Right renal cortex interstitium (tissue), 3 donors: Measurements from ENCODE around the gene C10orf71. TPM values are rescaled to one million over a fixed set of nuclear protein-coding genes. Genes with fewer than 3 reads are reported as not detected.
A peak's percentile ranks its signal among the peaks of the same experiment; 100 is the strongest.

ENCODE experiments used
- DNase-seq, 3 donors: peaks; one replicate each; pipeline ENCODE4 v3.0.0-alpha.2; 2013; ENCODE audit warnings: low read depth in 3 of 3, low spot score in 2 of 3
- polyA plus RNA-seq, 3 donors: library from polyadenylated mRNA; unstranded; fragments of 120-200 nt; gene quantifications; one replicate each; pipeline ENCODE4 v1.2.1, GENCODE V29; 2013; ENCODE audit not compliant: insufficient read length in 3 of 3

Gene C10orf71
- polyA plus RNA-seq, 3 donors = 0.08 to 0.19 (median 0.15) TPM

- DNase-seq = no peak
Observed at GRCh38 chr10:49290131-49290530, 8.8 kb upstream of the C10orf71 start.

DNA sequence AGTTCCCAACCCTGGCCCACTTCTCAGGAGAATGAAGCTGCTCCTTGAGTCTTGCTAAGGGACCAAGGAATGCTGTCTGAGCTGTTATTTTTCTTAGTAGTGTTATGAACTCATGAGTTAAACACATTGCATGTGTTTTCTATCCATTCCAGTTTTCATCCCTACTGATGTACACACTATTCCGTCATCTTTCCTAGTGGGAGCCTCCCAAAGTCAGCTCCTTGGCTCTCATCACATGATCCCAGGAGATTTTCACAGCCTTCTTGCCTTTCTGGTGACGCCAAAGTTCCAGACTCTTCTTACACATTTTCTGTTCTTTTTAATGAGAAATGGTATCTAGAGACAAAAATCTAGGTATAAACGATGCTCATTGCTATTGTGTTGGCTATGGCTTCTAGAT, 8.4 kb upstream of the C10orf71 start:
- DNase-seq = no peak

DNA sequence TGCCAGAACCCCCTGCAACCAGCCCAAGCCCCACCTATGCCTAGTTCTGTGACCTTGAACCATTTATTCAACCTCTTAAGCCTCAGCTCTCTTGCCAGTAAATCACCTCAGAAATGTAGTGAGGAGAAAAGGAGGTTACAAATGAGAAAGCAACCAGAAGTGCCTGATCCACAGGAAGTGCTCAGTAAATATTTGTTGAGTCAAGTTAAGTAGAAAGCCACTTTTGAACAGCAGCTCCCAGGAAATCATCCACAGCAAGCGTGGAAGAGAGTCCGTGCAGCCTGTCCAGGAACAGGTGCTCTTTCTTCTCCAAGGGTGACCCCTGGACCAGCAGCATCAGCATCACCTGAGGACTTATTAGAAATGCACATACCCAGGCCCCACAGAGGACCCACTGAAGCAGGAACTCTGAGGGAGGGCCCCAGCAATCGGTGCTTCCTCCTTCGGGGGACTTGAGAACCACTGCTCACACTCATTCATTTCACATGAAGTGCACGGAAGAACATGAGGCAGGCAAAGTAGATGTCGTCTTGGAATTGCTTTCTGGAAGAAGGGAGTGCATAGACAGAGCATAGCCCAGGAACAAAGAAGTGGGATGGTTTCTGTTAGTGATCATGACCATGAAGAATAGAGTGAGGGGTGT, 6.3 kb upstream of the C10orf71 start:
- DNase-seq = no peak

GRCh38 chr10:49293208-49293603, 5.8 kb upstream of the C10orf71 start:
- DNase-seq = no peak

DNA sequence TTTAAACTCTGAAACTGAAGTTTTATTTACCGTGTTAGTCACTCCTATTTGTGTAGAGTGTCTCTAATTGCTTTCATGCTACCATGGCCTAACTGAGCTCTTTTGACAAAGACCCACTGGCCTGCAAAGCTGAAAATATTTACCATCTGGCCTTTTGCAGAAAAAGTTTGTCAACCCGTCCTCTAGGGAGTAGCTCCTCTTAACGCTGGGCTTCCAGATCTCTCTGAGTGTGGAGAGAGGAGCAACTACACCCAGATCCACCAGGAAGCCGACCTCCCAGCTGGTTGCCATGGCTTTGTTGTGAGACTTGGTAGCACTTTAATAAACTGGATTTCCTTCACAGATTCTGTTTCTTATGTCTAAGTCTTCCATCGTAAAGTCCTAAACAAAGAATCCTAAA, 4.2 kb upstream of the C10orf71 start:
- no peak for DNase-seq

DNA sequence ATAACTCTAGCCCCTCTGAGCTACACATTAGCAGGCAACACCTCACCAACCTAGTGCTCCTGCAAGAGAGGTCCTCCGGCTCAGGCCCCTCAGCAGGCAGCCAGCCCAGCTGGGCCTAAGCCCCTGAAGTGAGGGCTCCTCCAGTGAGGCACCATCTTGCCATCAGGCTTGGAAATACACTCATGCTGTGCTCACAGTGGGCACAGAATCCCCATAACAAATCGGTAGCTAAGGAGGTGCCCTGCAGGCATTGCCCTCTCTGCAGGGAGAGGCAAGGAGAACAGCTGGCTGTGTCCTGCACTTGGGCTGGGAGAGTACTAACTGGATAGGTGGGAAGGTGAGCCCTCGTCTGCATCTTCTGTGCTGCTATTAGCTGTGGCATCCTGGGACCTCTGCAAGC, 3.7 kb upstream of the C10orf71 start:
- no peak for DNase-seq

- DNase-seq = no peak
Observed at GRCh38 chr10:49296382-49296781, 2.6 kb upstream of the C10orf71 start.

GRCh38 chr10:49296836-49297235, 2.1 kb upstream of the C10orf71 start:
- DNase-seq = no peak

- no peak for DNase-seq
Observed at GRCh38 chr10:49297818-49298670, 926 bp upstream of the C10orf71 start.

DNA sequence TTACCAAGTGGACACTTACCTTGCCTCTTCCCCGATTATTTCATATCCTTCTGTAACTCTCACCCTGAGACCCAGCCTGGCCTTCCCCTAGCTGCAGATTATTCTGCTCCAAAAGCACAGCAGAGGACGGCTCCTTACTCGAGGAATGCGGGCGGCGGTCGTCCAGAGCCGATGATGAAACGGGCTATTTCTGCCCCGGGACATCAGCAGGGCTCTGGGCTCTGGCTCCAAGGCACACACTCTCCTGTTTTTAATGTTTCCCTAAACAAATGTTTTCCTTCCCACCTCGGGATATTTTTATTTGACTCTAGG, 343 bp upstream of the C10orf71 start:
- peak in 2 of 3 donors; percentile 16 to 35 for DNase-seq

DNA sequence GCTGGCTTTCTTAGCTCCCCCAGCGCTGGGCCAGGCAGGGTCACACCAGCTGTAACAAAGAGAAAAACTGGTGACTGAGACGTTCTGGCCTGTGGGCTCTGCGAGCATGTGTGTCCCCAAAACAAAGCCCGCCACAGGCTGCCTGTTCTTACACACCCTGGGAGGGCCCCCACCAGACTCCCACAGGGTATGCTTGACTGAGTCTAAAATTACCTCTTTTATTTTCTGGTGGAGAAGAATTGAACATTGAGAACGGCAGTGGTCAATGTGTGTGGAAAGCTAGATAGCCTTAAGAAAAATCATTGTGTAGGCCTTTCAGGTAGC, 808 bp downstream of the C10orf71 start:
- DNase-seq = no peak

DNA sequence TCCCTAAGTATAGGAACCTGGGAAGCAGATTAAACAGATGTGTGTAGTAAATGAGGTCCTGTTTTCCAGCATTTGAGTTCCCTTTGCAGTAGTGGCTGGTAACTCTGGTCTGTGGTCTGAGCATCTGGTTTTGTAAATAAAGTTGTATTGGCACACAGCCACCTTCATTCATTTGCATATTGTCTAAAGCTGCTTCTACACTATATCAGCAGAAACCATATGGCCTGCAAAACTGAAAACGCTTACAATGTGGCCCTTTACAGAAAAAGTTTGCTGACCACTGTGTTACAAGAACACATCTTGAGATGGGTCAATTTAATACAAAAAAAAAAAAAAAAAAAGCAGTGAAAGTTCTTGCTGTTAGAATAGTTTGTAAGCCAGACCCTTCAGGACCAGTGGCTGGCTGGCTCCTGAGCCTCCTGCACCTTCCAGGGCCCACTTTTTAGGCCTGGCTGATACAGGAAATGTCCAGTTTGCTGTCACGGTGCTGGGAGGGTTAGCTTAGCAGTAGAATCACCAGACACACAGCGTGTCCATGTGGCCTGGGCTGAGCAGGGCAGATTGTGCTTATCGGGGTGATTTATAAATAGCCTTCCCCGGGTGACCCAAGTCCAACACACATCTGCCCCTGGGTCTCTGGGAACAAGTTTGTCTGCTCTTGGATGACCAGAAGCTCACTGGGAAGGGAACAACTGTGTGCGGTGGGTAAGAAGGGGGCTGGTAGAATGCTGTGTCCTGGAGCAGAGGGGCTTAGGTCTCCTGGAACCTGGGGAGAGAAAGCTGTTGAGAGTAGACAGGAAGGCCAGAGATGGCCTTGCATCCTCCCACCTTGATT, 1.4 kb downstream of the C10orf71 start:
- no peak for DNase-seq

DNA sequence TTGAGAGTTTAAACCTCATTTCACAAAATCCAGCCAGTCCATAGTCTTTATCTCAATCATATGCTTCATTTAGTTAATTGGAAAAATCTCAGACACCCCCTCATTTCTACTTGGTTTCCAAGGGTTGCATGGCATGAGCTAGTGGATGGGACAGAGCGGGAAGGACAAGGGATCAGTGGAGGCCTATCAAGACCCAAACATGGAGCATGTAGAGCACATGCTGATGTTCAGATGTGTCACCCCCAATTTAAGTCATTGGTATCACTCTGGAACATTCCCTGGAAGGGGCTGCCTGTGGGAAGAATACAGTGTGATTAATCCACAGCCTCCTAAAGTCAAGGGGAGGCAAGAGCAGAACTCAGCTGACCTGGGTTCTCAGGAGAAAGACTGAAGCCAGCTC, 2.3 kb downstream of the C10orf71 start:
- no peak for DNase-seq

DNA sequence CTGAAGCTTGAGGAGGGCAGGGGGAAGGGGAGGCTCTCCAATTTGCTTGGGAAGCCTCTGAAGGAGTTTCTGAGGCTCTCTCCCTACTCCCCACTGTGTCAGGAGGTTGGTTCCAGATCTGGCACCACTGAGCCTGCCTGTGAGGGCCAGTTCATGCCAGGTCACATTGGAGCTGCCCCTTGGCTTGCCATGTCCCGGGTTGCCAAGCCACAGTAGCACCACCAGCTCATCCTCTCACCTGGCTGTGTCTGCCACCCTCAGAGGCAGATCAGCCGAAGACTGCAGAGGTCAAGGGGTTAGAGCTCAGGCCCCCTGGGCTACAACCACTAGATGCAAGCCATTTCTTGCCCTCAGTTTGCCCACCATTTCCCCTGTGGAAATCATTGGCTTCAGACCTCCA, 3.1 kb downstream of the C10orf71 start:
- no peak for DNase-seq

DNA sequence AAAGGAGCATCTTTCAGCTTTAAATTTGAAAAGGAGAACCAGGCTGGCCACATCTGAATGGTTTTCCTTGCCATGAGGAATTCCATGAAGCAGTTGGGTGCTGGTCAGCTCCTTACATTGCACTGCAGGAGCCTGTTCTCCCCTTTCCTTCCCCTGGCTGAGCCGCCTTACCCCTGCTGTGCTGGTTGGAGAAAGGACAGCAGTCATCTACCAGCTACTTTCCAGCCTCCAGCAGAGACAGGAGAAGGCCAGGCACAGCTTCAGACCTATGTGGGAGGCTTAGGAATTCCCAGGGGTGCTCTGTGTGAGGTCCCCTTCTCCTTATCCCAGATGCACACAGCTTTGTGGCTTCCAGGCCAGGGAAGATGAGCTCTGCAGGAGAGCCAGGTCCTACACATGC, 4.7 kb downstream of the C10orf71 start:
- no peak for DNase-seq

GRCh38 chr10:49304137-49304536, 5.2 kb downstream of the C10orf71 start:
- no peak for DNase-seq

DNA sequence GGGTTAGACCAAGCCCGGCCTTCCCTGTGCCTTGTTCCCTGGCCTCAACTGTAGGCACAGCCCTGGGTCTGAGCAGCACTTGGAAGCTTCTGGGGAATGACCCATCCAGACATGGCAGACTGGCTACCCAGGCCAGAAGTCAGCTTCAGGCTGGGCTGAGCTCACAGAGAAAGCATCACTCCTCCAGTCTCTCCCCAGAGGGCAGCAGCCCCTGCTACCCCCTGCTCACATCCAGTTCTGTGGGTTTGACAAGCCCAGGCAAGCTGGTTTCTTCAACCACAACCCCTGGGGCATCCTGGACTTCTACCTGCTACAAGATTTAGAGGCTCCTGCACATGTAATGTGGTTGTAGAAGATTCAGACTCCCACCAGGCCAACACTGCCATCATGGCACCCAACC, 9.0 kb downstream of the C10orf71 start:
- no peak for DNase-seq

DNA sequence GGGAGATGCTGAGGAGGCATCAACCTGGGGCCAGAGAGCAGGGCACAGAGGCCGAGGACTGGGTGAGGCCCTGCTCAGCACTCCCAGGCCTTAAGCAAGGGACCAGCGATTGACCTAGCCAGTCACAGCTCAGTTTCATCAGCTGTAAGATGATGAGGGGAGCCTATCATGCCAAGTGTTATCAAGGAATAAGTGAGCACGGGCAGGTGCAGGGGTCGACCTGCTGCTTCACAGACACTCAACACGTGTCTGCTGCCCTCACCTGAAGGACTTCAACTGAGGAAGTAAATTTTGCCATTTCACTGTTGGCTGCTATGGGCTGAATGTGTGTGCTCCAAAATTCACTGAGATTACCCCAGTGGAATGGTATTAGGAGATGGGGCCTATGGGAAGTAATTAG, 9.9 kb downstream of the C10orf71 start:
- DNase-seq = no peak

- no peak for DNase-seq
Observed at GRCh38 chr10:49309691-49310411, 10.9 kb downstream of the C10orf71 start.

DNA sequence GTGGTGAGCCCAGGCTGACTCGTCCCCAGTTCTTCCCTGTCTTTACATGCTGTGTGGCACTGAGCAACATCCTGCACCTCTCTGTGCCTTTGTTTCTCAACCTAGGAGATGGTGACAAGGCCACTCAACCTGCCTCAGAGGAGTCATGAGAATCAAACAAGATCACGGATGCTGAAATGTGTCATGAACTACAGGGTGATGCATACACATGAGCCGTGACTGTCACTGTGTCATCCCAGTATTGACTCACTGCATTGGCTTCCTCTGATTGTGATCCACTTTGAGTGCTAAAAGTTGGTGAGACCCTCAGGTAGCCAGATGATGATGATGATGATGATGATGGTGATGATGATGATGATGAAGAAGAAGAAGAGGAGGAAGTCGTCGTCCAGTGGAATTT, 11.5 kb downstream of the C10orf71 start:
- no peak for DNase-seq

GRCh38 chr10:49310901-49311554, 12.1 kb downstream of the C10orf71 start:
- DNase-seq = no peak
